Testis (tissue), 3 donors: ENCODE results near the gene SZT2. TPM values are rescaled to one million over a fixed set of nuclear protein-coding genes. Genes with fewer than 3 reads are reported as not detected.

ENCODE experiments used
- DNase-seq: peaks from one replicate; pipeline ENCODE4 v3.0.0-alpha.2; 2019
- H3K27ac ChIP-seq, 2 donors: fragments of 200-600 bp; sonication (generic); one replicate each; pipeline ENCODE4 v1.5.1; 2019
- H3K27me3 ChIP-seq: fragments of 200-600 bp; sonication (generic); one replicate; pipeline ENCODE4 v1.5.1; 2019
- H3K36me3 ChIP-seq: fragments of 200-600 bp; sonication (generic); one replicate; pipeline ENCODE4 v1.5.1; 2017; ENCODE audit warnings: low read depth; ENCODE audit errors: missing control alignments
- H3K4me1 ChIP-seq: fragments of 200-600 bp; sonication (generic); one replicate; pipeline ENCODE4 v1.5.1; 2019
- H3K4me3 ChIP-seq, 2 donors: fragments of 200-600 bp; sonication (generic); one replicate each; pipeline ENCODE4 v1.5.1; 2017 to 2019
- H3K9me3 ChIP-seq: fragments of 200-600 bp; sonication (generic); one replicate; pipeline ENCODE4 v1.5.1; 2017
- POLR2A ChIP-seq: fragments of 450-650 bp; IDR thresholded peaks from one replicate; pipeline ENCODE4 v1.6.1; 2017; ENCODE audit warnings: antibody characterized with exemption, mild to moderate bottlenecking, moderate library complexity
- WGBS, 2 donors: methylation state at CpG; one replicate each; pipeline ENCODE4 v1.1.5; 2018; 5-methylcytosine and 5-hydroxymethylcytosine counted together
- intact Hi-C: fragments of 100-400 bp; cut with DNase I; formaldehyde crosslinking; loops from one replicate; pipeline ENCODE4 v1.15.1; 2023; ENCODE audit warnings: low total_unique reads
- polyA plus RNA-seq: library from polyadenylated mRNA; stranded (reverse); fragments of 350-450 nt; fragmentation: Illumina TruSeq; extraction: RNeasy Lipid Tissue Mini Kit (QIAGEN cat#74804); gene quantifications from one replicate; pipeline ENCODE4 v1.2.3, GENCODE V29; 2014; ENCODE audit warnings: low read depth, low replicate concordance; ENCODE audit not compliant: insufficient read depth
- total RNA-seq, 2 donors: library from RNA; depleted of rRNA; stranded (reverse); fragments of >200 nt; gene quantifications; one replicate each; pipeline ENCODE4 v1.2.3, GENCODE V29; 2016
- TF ChIP-seq, protein P1 (sequence below), 3 experiments: fragments of 450-650 bp in 2 of 3; fragments of 200-600 bp in 1 of 3; sonication (generic) in 1 of 3; IDR thresholded peaks; one replicate each; pipeline ENCODE4 v1.5.1; 2016 to 2019; ENCODE audit warnings: antibody characterized with exemption in 3 of 3, mild to moderate bottlenecking in 2 of 3, moderate library complexity in 1 of 3

SZT2 gene
- total and polyA plus RNA-seq, 3 donors from 2014 or later, result 40.0 to 115 (median 90.1) TPM

DNA sequence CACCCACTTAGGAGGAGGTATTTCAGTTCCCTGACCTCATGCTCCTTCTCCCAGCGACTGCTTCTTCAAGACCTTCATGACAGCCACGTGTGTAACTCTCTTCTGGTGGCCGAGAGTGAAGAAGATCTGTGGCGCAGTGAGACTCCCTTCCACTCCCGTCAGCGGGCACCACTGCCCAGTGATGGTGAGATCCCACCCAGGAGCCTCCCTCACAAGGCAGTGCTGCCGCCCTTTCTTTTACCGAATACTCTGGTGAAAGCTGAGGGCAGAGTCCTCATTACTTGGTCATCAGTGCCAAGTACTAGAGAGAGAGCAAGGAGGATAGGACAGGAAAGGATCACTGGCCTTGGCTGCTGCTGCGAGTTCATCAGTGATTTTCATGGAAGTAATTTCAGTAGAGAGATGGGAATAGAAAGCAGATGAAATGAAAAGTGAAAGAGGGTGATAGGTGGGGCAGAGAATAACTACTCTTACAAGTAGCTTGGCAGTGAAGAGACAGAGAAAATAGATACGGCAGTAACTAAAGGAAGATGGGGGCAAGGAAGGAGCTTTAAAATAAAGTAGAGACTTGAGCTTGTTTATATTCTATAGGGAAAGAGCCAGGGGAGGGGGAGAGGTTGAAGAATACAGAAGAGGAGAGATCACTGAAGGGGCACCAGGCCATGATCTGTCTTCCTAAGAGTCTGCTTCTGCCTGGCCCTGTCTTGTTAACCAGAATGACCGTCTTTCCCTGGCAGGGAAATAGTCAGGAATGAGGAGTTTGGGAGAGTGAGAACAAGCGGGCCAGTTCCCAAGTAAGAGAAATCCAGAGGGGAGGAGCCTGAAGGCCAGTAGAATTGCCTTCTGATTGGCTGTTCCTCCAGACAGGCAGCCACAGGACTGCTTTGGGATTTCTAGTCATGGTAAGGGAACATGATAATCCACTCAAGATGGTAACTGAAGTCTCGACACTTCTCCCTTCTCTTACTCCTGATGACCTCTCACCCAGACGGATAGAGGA, 45.7 kb downstream of the SZT2 start:
- Histone ChIP-seq H3K27ac (peak overlapping the region; percentile 6 to 81), H3K4me1 (no peaks in the 10 kb centered on the region), H3K36me3 (no peaks in the 10 kb centered on the region), H3K4me3 (no peak overlapping the region), H3K27me3 (no peaks in the 10 kb centered on the region), H3K9me3 (no peaks in the 10 kb centered on the region)
- TF ChIP-seq, protein P1, sequence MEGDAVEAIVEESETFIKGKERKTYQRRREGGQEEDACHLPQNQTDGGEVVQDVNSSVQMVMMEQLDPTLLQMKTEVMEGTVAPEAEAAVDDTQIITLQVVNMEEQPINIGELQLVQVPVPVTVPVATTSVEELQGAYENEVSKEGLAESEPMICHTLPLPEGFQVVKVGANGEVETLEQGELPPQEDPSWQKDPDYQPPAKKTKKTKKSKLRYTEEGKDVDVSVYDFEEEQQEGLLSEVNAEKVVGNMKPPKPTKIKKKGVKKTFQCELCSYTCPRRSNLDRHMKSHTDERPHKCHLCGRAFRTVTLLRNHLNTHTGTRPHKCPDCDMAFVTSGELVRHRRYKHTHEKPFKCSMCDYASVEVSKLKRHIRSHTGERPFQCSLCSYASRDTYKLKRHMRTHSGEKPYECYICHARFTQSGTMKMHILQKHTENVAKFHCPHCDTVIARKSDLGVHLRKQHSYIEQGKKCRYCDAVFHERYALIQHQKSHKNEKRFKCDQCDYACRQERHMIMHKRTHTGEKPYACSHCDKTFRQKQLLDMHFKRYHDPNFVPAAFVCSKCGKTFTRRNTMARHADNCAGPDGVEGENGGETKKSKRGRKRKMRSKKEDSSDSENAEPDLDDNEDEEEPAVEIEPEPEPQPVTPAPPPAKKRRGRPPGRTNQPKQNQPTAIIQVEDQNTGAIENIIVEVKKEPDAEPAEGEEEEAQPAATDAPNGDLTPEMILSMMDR (IDR thresholded peaks at IDR 0.05), result no peak
- no peak for TF ChIP-seq POLR2A
- peak; percentile 59 for DNase-seq
- 55 to 61% methylated on average over 14 of the region's 14 CpGs for WGBS, 2 donors
- intact Hi-C loops, result no loop called here

DNA sequence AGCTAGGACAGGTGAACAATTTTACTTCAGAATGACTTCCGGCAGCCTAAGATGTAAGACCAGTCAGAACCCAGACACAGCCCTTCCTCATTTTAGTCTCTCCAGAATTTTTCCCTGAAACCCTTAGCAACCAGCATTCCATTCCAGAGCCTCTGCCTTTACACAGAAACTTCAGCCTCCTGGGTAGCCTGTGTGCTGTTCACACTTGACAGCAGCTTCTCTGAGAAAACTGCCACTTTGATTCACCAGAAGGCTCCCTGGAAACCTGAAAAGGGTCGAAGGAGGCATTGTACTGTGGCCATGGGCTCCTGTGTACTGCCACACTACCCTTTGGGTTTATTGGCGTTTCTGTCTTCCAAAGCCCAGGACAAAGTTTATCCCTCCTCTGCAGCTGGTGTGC, 46.7 kb downstream of the SZT2 start:
- 82 to 92% methylated on average over 3 of the region's 3 CpGs for WGBS, 2 donors
- no peak overlapping the region for H3K27ac ChIP-seq
- H3K36me3 ChIP-seq, result no peaks in the 10 kb centered on the region

DNA sequence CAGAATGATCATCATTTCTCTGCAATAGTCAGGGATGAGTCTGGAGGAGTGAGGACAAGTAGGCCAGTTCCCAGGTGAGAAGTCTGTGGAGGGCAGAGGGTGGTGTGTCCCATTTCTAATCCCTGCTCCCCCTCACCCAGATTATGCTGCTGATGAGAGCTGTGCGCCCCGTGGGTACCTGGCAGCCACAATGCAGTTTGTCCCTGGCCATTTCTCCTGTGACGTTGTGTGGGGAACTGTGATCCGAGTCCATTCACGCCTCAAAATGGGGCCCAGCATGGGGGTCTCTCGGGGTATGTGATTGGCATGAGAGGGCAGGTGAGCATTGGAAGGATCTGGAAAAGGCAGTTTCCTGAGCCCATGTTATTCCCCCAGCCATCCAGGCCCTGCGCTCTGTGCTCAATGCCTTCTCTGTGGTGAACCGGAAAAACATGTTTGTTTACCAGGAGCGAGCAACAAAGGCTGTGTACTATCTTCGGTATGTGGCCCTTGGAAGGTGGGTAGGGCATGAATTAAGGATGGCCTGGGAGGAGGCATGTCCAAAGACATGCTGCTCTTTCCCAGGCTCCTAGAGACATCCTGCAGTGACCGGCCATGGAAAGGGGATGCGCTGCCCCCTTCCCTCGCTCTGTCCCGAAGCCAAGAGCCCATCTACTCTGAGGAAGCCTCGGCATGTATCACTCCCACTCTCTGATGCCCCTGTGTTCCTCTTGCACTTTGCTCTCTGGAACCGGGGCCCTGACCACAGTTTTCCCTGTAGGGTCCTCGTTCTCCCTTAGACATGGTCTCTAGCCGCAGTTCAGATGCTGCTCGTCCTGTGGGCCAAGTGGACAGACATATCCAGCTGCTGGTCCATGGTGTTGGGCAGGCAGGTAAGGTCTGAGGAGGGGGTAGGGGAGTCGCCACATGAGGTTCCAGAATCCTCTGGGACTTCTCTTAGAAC, 47.6 kb downstream of the SZT2 start:
- 92 to 93% methylated on average over 14 to 20 of the region's 20 CpGs for WGBS, 2 donors
- Histone ChIP-seq H3K27ac (no peak overlapping the region), H3K36me3 (no peaks in the 10 kb centered on the region), H3K4me3 (no peak overlapping the region), H3K4me1 (no peaks in the 10 kb centered on the region), H3K9me3 (no peaks in the 10 kb centered on the region), H3K27me3 (no peaks in the 10 kb centered on the region)
- no peak for DNase-seq
- TF ChIP-seq, protein P1 (IDR thresholded peaks at IDR 0.05), result no peak
- TF ChIP-seq POLR2A, result no peak
- intact Hi-C loops, result no loop called here

More for the DNA sequence above, 46.7 kb downstream of the SZT2 start:
- intact Hi-C loops, result no loop called here
- TF ChIP-seq, protein P1 (IDR thresholded peaks at IDR 0.05), result no peak
- Histone ChIP-seq H3K27me3 (no peaks in the 10 kb centered on the region), H3K9me3 (no peaks in the 10 kb centered on the region), H3K4me1 (no peaks in the 10 kb centered on the region), H3K4me3 (no peak overlapping the region)
- DNase-seq, result no peak

DNA sequence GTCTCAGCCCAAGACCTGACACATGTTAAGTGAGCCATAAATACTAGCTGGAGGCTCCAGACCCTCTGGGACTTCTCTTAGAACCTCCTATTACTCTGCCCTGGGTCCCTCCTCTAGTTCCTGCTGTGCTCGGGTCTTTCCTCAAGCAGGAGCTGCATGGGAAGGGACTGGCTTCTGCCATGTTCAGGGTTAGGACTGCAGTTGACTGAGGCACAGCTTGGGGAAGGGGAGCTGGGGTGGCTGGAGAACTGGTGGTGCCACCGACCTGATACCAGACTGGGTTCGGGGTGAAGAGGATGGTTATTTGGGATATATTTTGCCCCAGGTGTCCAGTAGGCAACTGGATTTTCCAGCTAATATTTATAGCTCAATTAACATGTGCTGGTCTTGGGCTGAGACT, 48.3 kb downstream of the SZT2 start:
- Histone ChIP-seq H3K36me3 (no peaks in the 10 kb centered on the region), H3K27me3 (no peaks in the 10 kb centered on the region), H3K4me1 (no peaks in the 10 kb centered on the region), H3K27ac (no peak overlapping the region), H3K9me3 (no peaks in the 10 kb centered on the region), H3K4me3 (no peak overlapping the region)
- WGBS, 2 donors, result 85 to 88% methylated on average over 3 of the region's 3 CpGs
- TF ChIP-seq POLR2A, result no peak
- TF ChIP-seq, protein P1 (IDR thresholded peaks at IDR 0.05), result no peak
- intact Hi-C loops, result no loop called here
- no peak for DNase-seq
